AG08396 (cell line): ENCODE measurements around the gene SI.
"Not testable (repeated sequence)": the region's sequence is repeated elsewhere in the genome, so short reads cannot be mapped to it uniquely, and the experiment has no call there.

Experiments used
- DNase-seq: peaks from one replicate; pipeline ENCODE4 v3.0.0; 2012; ENCODE audit warnings: low spot score, mixed read lengths

Gene SI

GRCh38 chr3:165078293-165078692, at the start of gene SI:
Gene SI (minus strand): TSS chr3:165078496. CDS start chr3:165076012, 2,484 bp downstream.
- no peak for DNase-seq

GRCh38 chr3:165125836-165126235, 47.5 kb upstream of the SI start:
- DNase-seq: no peak

GRCh38 chr3:165111401-165111800, 33.1 kb upstream of the SI start:
- DNase-seq: no peak

GRCh38 chr3:165103616-165104015, 25.3 kb upstream of the SI start:
- no peak for DNase-seq

- DNase-seq: no peak
Observed at GRCh38 chr3:165082650-165083049, 4.4 kb upstream of the SI start.

GRCh38 chr3:165081183-165081582, 2.9 kb upstream of the SI start:
- DNase-seq: no peak

- DNase-seq: no peak
Observed at GRCh38 chr3:165075695-165076094, 2.6 kb downstream of the SI start.

GRCh38 chr3:165070682-165071081, 7.6 kb downstream of the SI start:
- DNase-seq: no peak

- DNase-seq: no peak
Observed at GRCh38 chr3:165056510-165056909, 21.8 kb downstream of the SI start.

- no peak for DNase-seq
Observed at GRCh38 chr3:165040186-165040585, 38.1 kb downstream of the SI start.

GRCh38 chr3:165011557-165011956, 66.7 kb downstream of the SI start:
- DNase-seq: no peak

- no peak for DNase-seq
Observed at GRCh38 chr3:164984947-164985346, 93.3 kb downstream of the SI start.

GRCh38 chr3:164962610-164963009, 115.7 kb downstream of the SI start:
- no peak for DNase-seq

- DNase-seq: no peak
Observed at GRCh38 chr3:164952966-164953365, 125.3 kb downstream of the SI start.

- not testable (repeated sequence) for DNase-seq
Observed at GRCh38 chr3:164951403-164951802, 126.9 kb downstream of the SI start.

GRCh38 chr3:164940745-164941144, 137.6 kb downstream of the SI start:
- no peak for DNase-seq

- DNase-seq: no peak
Observed at GRCh38 chr3:164929642-164930041, 148.7 kb downstream of the SI start.
